Stimulated activated CD8-positive, alpha-beta memory T cell treated with anti-CD3 and anti-CD28 coated beads, Interleukin-4, amount 100 ng/mL, for 4 hours (primary cell): ENCODE results near the gene ISM1.

ENCODE experiments used
- DNase-seq, 2 donors: peaks; one replicate each; pipeline ENCODE4 v3.0.0-alpha.2; 2020; ENCODE audit warnings: low read depth in 2 of 2, low spot score in 1 of 2

The ISM1 gene

GRCh38 chr20:13340088-13340487 is 119.0 kb downstream of the ISM1 start:
- DNase-seq: no peak

GRCh38 chr20:13341737-13342393 is 120.8 kb downstream of the ISM1 start:
- DNase-seq: no peak

GRCh38 chr20:13342469-13343242 is 121.6 kb downstream of the ISM1 start:
- no peak for DNase-seq

GRCh38 chr20:13344671-13345070 is 123.6 kb downstream of the ISM1 start:
- no peak for DNase-seq

DNA sequence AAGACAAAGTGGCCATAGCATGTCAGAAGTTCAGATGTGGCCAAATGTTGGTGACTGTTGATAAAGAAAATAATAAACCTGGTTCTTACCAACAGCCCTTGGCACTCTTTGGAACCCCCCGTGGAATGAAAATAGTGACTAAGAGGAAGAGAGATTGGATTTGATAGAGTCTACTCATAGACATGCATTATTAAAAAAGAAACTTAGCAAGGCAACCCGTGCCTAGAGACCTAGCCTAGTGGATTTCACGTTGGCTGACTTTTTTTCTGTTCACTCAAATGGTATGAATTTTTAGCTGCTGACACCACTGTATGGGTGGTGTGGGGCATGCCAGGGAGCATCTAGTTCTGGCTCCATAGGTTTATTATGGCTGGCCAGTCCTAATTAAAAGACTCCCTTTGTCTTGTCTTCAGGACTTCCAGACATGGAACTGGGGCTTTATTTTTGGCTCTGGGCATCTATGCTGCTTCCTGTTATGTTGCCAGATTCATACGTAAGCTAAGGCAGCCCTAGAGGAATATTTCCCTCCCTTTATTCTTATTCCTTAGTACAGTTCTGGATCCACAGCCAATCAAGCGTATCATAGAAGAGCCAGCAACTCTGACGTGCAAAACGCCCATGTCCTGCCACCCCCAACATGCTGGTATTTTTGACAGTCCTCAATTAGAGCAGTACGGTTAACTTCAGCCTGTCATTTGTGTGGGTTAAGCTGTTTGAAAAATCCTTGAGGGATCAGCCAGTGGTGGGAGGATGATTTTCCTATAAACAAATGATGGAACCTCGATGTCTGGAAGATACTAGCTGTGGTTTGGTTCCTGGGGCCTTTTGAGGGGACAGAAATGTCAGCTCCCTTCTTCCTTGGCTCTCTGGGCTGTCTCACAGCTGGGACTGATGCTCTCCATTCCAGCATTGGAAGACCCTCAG is 127.5 kb downstream of the ISM1 start:
- DNase-seq: no peak

DNA sequence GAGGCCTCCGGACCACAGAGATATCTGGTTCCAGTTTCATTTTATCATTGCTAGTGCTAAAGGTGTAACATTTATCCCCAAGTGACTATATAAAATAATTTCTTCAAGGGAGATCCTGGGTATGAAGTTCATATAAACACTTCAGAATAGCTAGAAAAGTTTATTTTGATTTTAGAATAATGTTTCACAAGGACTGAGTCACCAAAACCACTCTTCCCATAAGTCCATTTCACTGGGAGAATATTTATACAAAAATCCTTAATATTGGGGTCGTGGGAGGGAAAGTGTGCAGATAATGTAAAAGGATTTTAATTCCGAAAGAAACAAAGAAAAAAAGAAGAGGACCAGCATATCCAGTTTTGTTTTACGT is 128.1 kb downstream of the ISM1 start:
- DNase-seq: no peak
